GM23248 (cell line): Measurements from ENCODE around the gene NEURL4. TPM values are rescaled to one million over a fixed set of nuclear protein-coding genes. Genes with fewer than 3 reads are reported as not detected.

ENCODE experiments used
- DNase-seq: peaks from one replicate; pipeline ENCODE4 v3.0.0-alpha.2; 2015
- H2AFZ ChIP-seq: fragments of 200-600 bp; sonication (generic); 2 replicates; pipeline ENCODE4 v1.6.1; 2016; ENCODE audit warnings: antibody characterized with exemption
- H3F3A ChIP-seq: fragments of 200-600 bp; sonication (generic); 2 replicates; pipeline ENCODE4 v1.6.1; 2016; ENCODE audit warnings: mild to moderate bottlenecking, antibody characterized with exemption, mixed run types; ENCODE audit not compliant: insufficient read depth
- H3K27ac ChIP-seq: fragments of 200-600 bp; sonication (generic); 2 replicates; pipeline ENCODE4 v1.5.1; 2016; ENCODE audit warnings: mild to moderate bottlenecking
- H3K27me3 ChIP-seq: fragments of 200-600 bp; sonication (generic); replicated peaks from 2 replicates; pipeline ENCODE4 v1.6.1; 2016; ENCODE audit warnings: mild to moderate bottlenecking; ENCODE audit not compliant: insufficient read depth
- H3K36me3 ChIP-seq: fragments of 200-600 bp; sonication (generic); 2 replicates; pipeline ENCODE4 v1.6.1; 2016; ENCODE audit warnings: low read depth, mild to moderate bottlenecking
- H3K4me1 ChIP-seq: fragments of 200-600 bp; sonication (generic); 2 replicates; pipeline ENCODE4 v1.6.1; 2016; ENCODE audit warnings: mild to moderate bottlenecking; ENCODE audit not compliant: insufficient read depth
- H3K4me2 ChIP-seq: fragments of 200-600 bp; sonication (generic); one replicate; pipeline ENCODE4 v1.6.1; 2016; ENCODE audit warnings: mild to moderate bottlenecking; ENCODE audit not compliant: unreplicated experiment
- H3K4me3 ChIP-seq: fragments of 200-600 bp; sonication (generic); 2 replicates; pipeline ENCODE4 v1.5.1; 2016; ENCODE audit warnings: mild to moderate bottlenecking
- H3K79me2 ChIP-seq: fragments of 200-600 bp; sonication (generic); 2 replicates; pipeline ENCODE4 v1.6.1; 2016; ENCODE audit warnings: mild to moderate bottlenecking; ENCODE audit not compliant: insufficient read depth
- H3K9ac ChIP-seq: fragments of 200-600 bp; sonication (generic); 2 replicates; pipeline ENCODE4 v1.6.1; 2016; ENCODE audit warnings: mild to moderate bottlenecking
- H3K9me2 ChIP-seq: fragments of 200-600 bp; sonication (generic); 2 replicates; pipeline ENCODE4 v1.6.1; 2016; ENCODE audit warnings: mixed run types, mild to moderate bottlenecking, moderate library complexity; ENCODE audit not compliant: insufficient read depth
- H3K9me3 ChIP-seq: fragments of 200-600 bp; sonication (generic); one replicate; pipeline ENCODE4 v1.6.1; 2017; ENCODE audit warnings: low read depth
- H4K20me1 ChIP-seq: fragments of 200-600 bp; sonication (generic); 2 replicates; pipeline ENCODE4 v1.6.0; 2016; ENCODE audit not compliant: insufficient read depth
- EZH2 ChIP-seq: fragments of 200-600 bp; sonication (generic); IDR thresholded peaks from 2 replicates; pipeline ENCODE4 v1.6.1; 2018; ENCODE audit warnings: antibody characterized with exemption, mild to moderate bottlenecking; ENCODE audit not compliant: insufficient read depth, poor library complexity, severe bottlenecking
- EZH2phosphoT487 ChIP-seq: fragments of 200-600 bp; sonication (generic); IDR thresholded peaks from 2 replicates; pipeline ENCODE4 v1.6.1; 2018; ENCODE audit warnings: antibody characterized with exemption, moderate library complexity, mild to moderate bottlenecking, low read depth; ENCODE audit not compliant: insufficient read depth
- WGBS, 2 experiments: methylation state at CpG; one replicate each; pipeline ENCODE4 v1.1.6; 2015 to 2017; ENCODE audit warnings: low lambda C conversion rate in 2 of 2, low coverage in 1 of 2; ENCODE audit errors: missing lambda C conversion rate in 2 of 2; 5-methylcytosine and 5-hydroxymethylcytosine counted together
- in situ Hi-C: fragments of 300-500 bp; cut with MboI; formaldehyde crosslinking; loops from 2 replicates; pipeline ENCODE4 v1.15.0; 2020
- polyA plus RNA-seq: library from polyadenylated mRNA; unstranded; fragments of >200 nt; fragmentation: Nextera tagmentation; extraction: Ambion mirVana; gene quantifications from 2 replicates; pipeline ENCODE4 v1.2.1, GENCODE V29; 2016
- total RNA-seq: library from RNA; depleted of rRNA; stranded (reverse); fragments of >200 nt; shearing (Covaris generic); gene quantifications from 2 replicates; pipeline ENCODE4 v1.2.3, GENCODE V29; 2014

The NEURL4 gene
- total and polyA plus RNA-seq, 2 experiments from 2014 or later: 2.0 to 12.8 TPM

DNA sequence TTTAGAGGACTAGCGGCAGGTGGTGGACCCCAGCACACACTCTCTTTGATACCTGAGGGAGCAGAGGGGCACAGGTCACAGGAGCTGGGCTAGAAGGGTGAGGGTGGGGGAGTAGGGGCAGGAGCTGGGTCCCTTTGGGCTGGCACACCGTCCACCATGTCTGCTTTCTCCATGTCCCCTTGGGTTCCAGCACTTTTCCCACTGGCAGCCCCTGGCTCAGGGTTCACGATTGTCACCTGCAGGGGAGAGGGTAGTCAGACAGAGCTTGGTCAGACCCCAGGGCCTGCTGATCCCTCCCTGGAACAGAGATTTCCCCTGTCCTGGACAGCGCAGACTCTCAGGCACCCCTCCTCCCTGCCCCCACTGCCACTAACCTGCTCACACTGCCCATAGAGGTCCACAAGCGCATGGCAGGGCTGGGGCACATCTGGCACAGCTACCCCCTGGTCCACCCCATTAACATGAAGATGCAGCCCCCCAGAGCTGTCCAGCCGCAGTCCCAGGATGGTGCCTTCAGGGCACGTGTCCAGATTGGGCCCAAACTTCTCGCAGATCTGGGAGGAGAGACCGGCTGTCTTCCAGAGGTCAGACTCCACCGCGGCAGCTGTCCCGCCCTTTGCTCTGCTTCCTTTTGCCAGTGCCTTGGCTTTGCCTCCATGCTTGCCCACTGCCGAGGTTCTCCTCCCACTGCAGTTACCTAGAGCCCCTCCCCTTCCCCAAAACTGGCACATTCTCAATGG, 10.8 kb downstream of the NEURL4 start:
- H3K36me3 ChIP-seq: peaks cover 6% of the 10 kb centered on the region; the same call in 1 of the 2 replicates
- 88 to 89% methylated on average over 12 to 13 of the region's 13 CpGs for WGBS, 2 experiments
- peaks cover 15% of the 10 kb centered on the region for H3F3A ChIP-seq
- no peaks in the 10 kb centered on the region for H3K9me2 ChIP-seq
- H3K27ac ChIP-seq: no peak overlapping the region
- H3K4me2 ChIP-seq: no peak overlapping the region
- no peak overlapping the region for H2AFZ ChIP-seq
- in situ Hi-C loops: no loop called here
- H3K9me3 ChIP-seq: no peaks in the 10 kb centered on the region
- H3K9ac ChIP-seq: no peak overlapping the region
- peaks cover 15% of the 10 kb centered on the region for H3K79me2 ChIP-seq
- H3K4me1 ChIP-seq: peaks cover 13% of the 10 kb centered on the region
- H4K20me1 ChIP-seq: peaks cover 3% of the 10 kb centered on the region; the same call in 1 of the 2 replicates
- no peak for TF ChIP-seq EZH2
- no peak for TF ChIP-seq EZH2phosphoT487
- DNase-seq: no peak
- no peak overlapping the region for H3K4me3 ChIP-seq
- H3K27me3 ChIP-seq: no peaks in the 10 kb centered on the region

GRCh38 chr17:7317161-7317803, 11.9 kb downstream of the NEURL4 start:
- H3K36me3 ChIP-seq: peaks cover 14% of the 10 kb centered on the region; the same call in 1 of the 2 replicates
- H3F3A ChIP-seq: peaks cover 25% of the 10 kb centered on the region
- no peak overlapping the region for H3K4me2 ChIP-seq
- 83 to 87% methylated on average over 16 of the region's 16 CpGs for WGBS, 2 experiments
- no peaks in the 10 kb centered on the region for H3K27me3 ChIP-seq
- no peak for DNase-seq
- no peak for TF ChIP-seq EZH2phosphoT487
- no peak for TF ChIP-seq EZH2
- H3K4me3 ChIP-seq: no peak overlapping the region
- H3K4me1 ChIP-seq: peaks cover 22% of the 10 kb centered on the region
- in situ Hi-C loops: no loop called here
- H4K20me1 ChIP-seq: peaks cover 3% of the 10 kb centered on the region; the same call in 1 of the 2 replicates
- no peak overlapping the region for H2AFZ ChIP-seq
- H3K9me2 ChIP-seq: no peaks in the 10 kb centered on the region
- peaks cover 25% of the 10 kb centered on the region for H3K79me2 ChIP-seq
- no peaks in the 10 kb centered on the region for H3K9me3 ChIP-seq
- no peak overlapping the region for H3K9ac ChIP-seq
- no peak overlapping the region for H3K27ac ChIP-seq

- H4K20me1 ChIP-seq: peaks cover 6% of the 10 kb centered on the region
- peaks cover 38% of the 10 kb centered on the region for H3F3A ChIP-seq
- H3K27ac ChIP-seq: peak overlapping the region; percentile 67
- H3K9me3 ChIP-seq: no peaks in the 10 kb centered on the region
- TF ChIP-seq EZH2phosphoT487 (no peak), EZH2 (no peak)
- peak overlapping the region; percentile 80 for H2AFZ ChIP-seq
- in situ Hi-C loops: no loop called here
- peaks cover 41% of the 10 kb centered on the region for H3K79me2 ChIP-seq
- H3K36me3 ChIP-seq: peaks cover 27% of the 10 kb centered on the region
- H3K9me2 ChIP-seq: no peaks in the 10 kb centered on the region
- peak overlapping the region; percentile 93 for H3K4me2 ChIP-seq
- no peak for DNase-seq
- no peaks in the 10 kb centered on the region for H3K27me3 ChIP-seq
- H3K4me1 ChIP-seq: peaks cover 30% of the 10 kb centered on the region
- 36 to 47% methylated on average over 24 to 29 of the region's 30 CpGs for WGBS, 2 experiments
- H3K9ac ChIP-seq: peak overlapping the region; percentile 81
- peak overlapping the region; percentile 98 for H3K4me3 ChIP-seq
Observed at GRCh38 chr17:7315570-7316235, 13.4 kb downstream of the NEURL4 start.

DNA sequence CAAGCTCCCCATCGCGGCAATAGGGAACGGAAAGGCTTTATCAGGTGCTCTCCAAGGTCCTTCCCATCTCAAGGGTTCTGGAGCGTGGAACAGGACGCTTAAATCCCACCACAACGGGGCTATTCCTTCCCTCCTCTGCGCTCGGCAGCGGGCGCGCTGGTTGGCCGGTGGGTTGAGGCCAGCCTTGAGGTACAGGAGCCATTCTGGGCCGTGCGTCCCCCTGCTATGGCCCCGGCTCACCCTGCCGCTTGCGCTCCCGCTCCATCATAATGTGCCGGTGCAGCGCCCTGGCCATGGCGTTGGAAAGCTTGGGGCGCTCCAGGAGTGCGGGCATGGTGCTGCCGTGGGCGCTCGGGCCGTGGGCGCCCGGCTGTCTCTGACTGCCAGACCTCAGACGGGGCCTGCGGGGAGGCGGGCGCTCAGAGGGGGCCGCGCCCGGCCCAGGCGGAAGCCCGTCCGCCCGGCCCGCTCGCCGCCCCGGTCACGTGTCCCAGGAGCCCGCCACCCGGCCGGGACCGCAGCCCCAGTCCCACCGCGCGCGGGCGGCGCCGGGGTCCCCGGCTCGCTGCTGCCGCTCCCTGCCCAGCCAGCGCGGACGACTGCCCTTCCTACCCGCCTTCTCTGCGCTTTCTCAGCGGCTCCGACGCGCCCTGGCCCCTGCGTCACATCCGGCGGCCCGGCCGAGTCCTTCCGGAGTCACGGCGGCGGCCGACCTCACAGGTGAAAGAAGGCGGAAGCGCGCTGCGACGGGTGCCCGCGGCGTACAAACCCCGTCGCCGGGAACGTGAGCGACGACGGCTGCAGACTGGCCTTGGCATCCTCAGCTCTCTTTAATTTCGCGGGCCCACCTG, 14.2 kb downstream of the NEURL4 start, which contains the start of gene GPS2:
Gene GPS2, minus strand, starts transcription at position 642 of the 851 bp plus-strand sequence. Its CDS starts 308 bp downstream, at position 334.
- Histone ChIP-seq H3K9me2 (no peaks in the 10 kb centered on the region), H3K9ac (peak within 1 kb of the TSS; percentile 81), H3K9me3 (no peaks in the 10 kb centered on the region), H3K4me3 (peak within 1 kb of the TSS; percentile 98), H4K20me1 (peaks cover 12% of the 10 kb centered on the region), H3K27ac (peak within 1 kb of the TSS; percentile 67), H3K79me2 (peaks cover 49% of the 10 kb centered on the region), H3K4me2 (peak within 1 kb of the TSS; percentile 93), H3K36me3 (peaks cover 35% of the 10 kb centered on the region), H2AFZ (peak within 1 kb of the TSS; percentile 80), H3K4me1 (peaks cover 38% of the 10 kb centered on the region), H3F3A (peaks cover 46% of the 10 kb centered on the region), H3K27me3 (no peaks in the 10 kb centered on the region)
- in situ Hi-C loops: no loop called here
- 1 to 2% methylated on average over 59 to 77 of the region's 95 CpGs for WGBS, 2 experiments
- peak; percentile 94 for DNase-seq
- TF ChIP-seq EZH2 (no peak), EZH2phosphoT487 (no peak)
